Fibroblast of skin of back (primary cell): ENCODE results near the gene SLC35D3. TPM values are rescaled to one million over a fixed set of nuclear protein-coding genes. Genes with fewer than 3 reads are reported as not detected.
"Not testable (repeated sequence)": the region's sequence is repeated elsewhere in the genome, so short reads cannot be mapped to it uniquely, and the experiment has no call there.

Experiments
- DNase-seq: peaks from one replicate; pipeline ENCODE4 v3.0.0-alpha.2; 2013
- polyA plus RNA-seq, 2 experiments: library from polyadenylated mRNA; unstranded; fragments of 120-200 nt; gene quantifications; one replicate each; pipeline ENCODE4 v1.2.1, GENCODE V29; 2013; ENCODE audit not compliant: insufficient read length in 2 of 2

The SLC35D3 gene, protein sequence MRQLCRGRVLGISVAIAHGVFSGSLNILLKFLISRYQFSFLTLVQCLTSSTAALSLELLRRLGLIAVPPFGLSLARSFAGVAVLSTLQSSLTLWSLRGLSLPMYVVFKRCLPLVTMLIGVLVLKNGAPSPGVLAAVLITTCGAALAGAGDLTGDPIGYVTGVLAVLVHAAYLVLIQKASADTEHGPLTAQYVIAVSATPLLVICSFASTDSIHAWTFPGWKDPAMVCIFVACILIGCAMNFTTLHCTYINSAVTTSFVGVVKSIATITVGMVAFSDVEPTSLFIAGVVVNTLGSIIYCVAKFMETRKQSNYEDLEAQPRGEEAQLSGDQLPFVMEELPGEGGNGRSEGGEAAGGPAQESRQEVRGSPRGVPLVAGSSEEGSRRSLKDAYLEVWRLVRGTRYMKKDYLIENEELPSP
- polyA plus RNA-seq (2013, experiment 1 of 2; ENCODE audit: insufficient read length) = not detected
- not detected for polyA plus RNA-seq (2013, experiment 2 of 2; ENCODE audit: insufficient read length)

DNA sequence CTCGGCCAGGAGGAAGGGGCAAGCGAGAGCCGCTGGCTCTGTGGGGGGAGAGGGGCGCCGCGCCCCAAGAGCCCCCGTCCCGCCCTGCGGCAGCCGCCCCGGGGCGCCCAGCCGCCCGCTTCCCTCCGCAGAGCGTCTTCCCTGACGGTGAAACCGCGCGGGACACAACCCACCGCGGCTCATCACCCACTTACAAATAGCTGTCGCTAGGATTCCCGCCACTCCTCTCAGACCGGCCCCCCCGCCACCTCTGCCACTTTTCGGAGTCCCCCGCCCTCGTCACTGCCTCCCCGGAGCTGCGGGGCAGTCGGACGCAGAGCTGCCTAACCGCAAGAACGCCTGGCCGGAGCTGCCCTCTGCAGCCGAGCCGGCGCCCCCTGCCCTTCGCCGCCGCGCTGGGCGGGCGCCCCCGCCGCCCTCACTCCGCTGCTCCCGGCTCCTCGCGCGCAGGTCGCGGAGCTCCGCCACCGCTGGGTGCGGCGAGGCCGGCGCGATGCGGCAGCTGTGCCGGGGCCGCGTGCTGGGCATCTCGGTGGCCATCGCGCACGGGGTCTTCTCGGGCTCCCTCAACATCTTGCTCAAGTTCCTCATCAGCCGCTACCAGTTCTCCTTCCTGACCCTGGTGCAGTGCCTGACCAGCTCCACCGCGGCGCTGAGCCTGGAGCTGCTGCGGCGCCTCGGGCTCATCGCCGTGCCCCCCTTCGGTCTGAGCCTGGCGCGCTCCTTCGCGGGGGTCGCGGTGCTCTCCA is at the start of gene SLC35D3:
Gene SLC35D3, plus strand, starts transcription at position 366 of the 749 bp plus-strand sequence. Its CDS starts 128 bp downstream, at position 494.
- DNase-seq = no peak

DNA sequence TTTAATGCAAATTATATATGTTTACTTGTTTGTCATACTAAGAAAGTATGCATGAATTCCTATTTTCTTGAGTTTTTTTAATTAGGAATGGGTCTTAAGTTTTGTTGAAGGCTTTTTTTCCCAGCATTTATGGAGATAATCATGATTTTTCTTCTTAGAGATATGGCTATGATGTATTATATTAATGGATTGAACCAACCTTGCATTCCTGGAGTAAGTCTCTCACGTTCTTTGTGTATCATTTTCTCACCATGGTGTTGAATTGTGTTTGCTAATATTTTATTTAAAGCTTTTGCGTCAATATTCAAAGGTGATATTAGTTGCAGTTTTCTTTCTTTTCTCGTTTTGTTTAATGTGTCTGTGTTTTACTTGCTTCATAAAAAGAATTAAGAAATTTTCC is 48.4 kb upstream of the SLC35D3 start:
- no peak for DNase-seq

DNA sequence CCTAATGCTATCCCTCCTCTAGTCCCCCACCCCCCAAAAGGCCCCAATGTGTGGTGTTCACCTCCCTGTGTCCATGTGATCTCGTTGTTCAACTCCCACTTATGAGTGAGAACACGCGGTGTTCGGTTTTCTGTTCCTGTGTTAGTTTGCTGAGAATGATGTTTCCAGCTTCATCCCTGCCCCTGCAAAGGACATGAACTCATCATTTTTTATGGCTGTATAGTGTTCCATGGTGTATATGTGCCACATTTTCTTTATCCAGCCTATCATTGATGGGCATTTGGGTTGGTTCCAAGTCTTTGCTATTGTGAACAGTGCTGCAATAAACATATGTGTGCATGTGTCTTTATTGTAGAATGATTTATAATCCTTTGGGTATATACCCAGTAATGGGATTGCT is 45.6 kb upstream of the SLC35D3 start:
- DNase-seq = not testable (repeated sequence)

DNA sequence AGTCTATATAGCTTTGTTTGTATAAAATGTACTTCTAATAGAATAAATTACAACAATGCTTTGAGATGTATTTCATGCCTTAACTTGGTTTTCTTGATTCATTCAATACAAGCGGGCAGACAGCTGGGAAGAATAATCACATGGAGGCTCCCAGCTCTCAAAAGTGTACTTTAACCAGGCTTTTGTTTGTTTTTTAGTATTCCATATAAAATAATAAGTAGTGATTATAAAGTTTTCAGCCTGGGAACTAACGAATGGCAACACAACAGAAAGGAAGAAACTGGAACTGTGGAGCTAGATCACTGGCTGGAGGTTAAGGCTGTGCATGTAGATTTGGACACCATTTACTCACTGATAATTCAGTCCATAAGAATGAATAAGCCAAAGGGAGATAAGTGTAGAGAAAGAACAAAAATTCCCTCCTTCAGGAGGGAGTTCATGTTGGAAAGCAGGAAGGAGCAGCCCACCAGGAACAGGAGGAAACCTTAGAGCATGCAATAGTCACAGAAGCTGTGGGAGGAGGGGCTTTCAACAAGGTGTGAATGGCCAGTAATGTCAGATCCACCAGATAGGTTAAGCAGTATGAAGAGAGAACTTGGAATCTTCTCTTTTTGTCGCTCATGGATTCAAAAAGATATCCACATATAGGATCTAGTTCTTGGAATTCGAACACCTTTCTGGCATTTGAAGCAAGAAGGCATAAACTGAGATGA is 41.2 kb upstream of the SLC35D3 start:
- DNase-seq = no peak

DNA sequence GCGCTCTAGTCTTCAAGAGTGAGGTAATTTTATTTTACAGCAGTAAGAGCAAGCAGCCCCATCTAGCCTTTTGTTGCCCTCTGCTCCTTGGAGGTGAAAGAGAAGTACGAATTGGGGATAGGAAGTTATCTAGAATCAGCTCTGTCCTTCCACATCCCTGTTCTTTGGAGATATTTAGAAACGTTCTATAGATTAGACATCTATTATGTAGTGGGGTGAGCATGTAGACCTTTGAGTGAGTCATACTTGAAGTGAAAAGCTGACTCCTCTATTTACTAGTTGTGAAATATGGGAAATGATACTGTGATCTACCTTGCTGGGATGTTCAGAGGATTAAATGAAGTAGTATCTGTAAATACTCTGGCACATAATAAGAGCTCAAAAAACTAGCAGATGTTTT is 36.0 kb upstream of the SLC35D3 start:
- no peak for DNase-seq

DNA sequence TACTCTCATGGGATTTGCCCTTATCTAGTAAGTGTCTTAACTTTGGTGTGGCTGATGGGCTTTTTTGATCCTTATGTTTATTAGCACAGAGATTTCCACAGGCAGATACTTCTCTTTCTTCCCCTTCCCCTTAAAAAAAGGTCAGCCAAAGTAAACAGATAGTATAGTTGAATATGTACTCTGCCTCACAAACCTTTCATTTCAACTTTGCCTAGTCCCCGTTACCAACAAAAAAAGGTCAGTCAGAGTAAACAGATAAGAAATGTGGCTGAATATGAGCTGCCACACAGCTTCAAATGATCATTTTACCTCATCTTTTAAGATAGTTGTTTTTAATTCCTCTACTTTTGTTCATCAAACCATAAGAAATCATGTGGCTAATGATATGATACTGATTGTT is 34.1 kb upstream of the SLC35D3 start:
- DNase-seq = no peak

DNA sequence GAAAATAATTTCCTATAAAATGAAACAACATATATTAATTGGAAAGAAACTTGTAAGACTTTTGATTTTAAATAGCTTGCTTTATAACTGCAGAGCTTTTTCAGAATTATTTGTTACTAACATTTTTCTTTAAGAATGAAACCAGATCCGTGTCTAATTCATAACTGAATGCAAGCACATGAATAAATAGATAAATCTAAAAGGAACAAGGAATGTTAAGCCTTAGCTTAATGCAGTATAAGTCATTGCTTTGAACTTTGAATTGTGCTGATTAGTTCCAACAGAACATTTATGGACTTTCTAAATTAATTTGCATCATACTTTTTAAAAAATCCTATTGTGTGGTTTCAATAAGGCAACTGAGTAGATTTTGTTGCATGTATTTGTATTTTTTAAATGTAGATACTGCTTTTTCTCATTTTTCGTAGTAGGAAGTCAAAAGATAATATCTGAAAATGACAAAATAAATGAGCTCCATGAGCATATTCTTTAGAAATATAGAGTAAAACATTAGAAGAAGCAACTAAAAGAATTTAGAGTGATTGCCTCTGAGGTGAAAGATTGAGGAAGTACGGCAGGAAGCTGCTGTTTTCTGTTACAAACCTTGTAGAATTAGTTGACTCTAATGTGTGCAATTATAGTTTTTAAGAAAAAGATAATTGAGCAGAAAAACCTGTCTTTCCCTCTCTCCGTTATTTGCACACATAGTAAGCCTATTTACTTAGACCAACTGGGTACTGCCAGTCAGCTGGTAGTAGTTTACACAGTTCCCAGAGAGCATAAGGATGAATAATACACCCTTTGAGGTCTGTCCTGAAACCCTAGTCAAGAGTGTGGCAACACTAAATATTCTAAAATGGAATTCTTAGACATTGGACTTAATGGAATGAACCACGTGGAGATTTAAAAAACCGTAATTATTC is 32.6 kb upstream of the SLC35D3 start:
- DNase-seq = no peak

DNA sequence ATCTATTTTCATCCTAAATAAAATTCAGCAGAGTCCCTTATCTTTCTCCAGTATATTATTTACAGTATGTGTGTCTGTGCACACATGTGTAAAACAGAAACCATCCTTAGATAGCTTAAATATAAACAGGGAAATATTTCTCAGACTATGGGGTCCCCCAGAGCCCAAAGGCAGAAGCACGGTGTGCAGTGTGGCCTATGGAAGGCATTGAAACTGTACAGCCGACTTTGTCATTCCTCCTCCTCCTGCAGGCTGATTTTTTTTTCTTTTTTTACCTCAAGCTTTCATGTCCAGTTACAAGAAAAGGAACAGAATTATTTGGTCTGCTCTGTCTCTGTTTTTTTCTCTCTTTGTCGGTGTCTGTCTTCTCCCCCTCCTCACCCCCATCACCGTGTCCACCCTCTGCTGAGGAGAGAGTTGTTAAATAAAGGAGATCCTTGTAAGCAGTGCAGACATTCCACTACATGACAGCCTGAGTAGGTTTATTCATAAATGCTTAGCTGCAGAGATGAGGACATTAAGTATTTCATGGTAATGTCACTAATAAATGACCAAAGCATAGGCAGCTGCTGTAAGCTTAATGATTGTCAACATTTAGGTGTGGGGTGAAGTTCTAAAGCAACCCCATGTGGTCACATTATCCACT is 31.8 kb upstream of the SLC35D3 start:
- DNase-seq = no peak

DNA sequence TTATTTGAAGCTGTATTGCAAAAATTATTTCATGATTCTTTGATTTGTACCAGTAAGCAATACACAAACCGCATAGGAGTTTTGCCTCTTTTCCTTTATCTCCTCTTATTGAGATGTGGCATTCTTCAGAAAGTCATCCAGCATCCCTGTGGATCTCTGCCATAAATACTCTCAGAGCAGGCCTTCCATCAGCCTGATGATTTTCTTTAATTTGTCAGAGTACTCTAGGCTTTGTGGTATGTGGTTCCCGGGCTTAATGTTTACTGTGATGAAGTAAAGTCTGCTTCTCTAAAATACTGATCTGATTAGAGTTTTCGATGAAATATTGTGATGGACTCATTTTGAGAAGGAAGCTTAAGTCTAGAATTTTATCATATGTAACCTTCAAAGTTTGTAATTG is 31.1 kb upstream of the SLC35D3 start:
- no peak for DNase-seq

DNA sequence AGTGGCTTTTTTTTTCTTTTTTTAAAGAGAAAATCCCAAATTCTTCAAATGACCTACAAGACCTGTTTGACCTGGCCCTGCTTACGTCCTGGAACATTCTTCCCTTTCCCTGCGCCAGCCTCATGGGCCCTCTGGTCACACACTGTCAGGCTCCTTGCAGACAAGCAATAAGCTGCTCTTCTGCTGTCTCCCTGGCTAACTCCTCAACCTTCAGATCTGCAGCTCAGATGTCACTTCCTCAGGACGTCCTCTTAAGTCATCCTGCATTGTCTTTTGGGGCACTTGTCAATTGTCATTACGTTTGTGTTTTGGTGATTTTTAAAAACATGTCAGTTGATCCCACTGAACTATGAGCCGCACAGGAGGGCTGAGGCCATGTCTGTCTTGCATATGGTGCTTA is 28.9 kb upstream of the SLC35D3 start:
- DNase-seq = no peak

DNA sequence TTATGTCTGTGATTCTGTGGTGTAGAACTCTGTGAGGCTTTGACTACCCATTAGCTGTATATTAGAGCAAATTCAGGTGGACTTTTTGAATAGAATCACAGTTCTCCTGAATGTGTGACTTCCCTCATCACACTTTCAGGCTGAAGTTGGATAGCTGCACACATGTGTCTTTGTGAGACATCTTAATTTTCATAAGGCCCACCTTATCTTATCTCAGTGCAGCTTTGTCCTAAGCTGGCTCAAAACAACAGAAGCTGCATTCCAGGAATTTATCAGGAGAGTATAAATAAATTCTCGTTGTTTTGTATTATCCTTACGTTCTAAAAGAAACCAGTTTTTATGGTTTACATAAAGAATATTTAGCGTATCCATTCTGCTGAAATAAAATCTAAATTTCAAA is 26.2 kb upstream of the SLC35D3 start:
- DNase-seq = no peak

DNA sequence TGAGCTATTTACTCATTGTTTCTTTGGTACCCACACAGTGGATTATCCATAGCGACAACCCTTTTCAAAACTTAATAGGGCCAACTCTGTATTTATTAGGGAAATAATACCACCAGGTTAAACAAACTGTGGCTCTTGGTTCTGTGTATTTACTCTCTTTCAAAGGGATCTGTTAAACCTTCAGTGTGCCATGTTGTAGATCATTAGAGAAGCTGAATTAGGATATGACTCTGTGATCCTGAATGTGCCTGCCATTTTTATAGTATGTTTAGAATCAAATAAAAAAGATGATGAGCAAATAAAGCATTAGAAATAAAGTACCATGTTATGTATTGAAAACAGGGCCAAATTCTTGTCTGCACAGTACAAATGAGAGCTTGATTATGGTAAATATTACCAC is 25.0 kb upstream of the SLC35D3 start:
- no peak for DNase-seq

DNA sequence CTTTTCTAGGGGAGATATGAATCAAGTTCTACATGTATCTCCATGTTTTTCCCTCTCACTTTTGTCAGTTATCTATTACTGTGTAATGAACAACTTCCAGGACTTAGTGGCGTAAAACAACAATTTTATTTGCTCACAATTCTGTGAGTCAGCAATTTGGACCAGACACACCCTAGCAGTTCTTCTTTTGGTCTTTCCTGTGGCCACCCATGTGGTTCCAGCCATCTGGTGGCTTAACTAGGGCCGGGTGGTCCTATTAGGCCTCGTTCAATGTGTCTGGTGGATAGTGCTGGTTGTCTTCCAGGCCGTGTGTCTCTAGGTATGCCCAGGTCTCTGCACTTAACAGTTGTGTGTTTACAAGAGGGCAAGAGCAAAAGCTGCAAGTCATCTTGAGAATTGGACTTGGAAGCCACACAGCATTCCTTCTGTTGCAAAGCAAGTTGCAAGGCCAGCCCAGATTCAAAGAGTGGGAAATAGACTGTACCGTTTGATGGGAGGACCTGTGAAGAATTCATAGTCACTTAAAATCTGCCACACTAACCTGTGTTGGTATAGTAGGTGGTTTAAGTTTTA is 20.8 kb upstream of the SLC35D3 start:
- DNase-seq = no peak

DNA sequence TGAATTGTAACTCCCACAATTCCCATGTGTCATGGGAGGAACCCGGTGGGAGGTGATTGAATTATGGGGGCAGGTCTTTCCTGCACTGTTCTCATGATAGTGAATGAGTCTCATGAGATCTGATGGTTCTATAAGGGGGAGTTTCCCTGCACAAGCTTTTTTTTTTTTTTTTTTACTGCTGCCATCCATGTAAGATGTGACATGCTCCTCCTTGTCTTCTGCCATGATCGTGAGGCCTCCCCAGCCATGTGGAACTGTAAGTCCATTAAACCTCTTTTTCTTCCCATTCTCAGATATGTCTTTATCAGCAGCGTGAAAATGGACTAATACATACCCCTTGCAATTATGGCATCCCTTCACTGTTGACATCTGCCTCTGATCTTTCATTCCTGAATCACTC is 17.6 kb upstream of the SLC35D3 start:
- not testable (repeated sequence) for DNase-seq

DNA sequence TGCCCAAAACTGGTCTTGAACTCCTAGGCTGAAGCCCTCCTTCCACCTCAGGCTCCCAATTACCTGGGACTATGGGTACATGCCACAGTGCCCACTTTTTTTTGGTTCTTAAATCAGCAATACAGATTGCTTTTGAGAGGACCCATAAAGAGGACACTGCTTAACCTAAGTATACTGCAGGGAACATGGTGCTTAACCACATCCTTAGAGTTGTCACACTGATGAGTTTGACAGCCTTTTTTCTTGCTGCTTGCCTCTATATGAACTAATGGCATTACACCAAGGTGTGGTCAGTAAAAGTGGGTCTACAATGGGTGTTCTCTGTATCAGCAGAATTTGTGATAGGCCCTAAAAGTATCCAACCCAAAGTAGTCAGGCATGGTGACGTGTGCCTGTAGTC is 7.2 kb upstream of the SLC35D3 start:
- no peak for DNase-seq

DNA sequence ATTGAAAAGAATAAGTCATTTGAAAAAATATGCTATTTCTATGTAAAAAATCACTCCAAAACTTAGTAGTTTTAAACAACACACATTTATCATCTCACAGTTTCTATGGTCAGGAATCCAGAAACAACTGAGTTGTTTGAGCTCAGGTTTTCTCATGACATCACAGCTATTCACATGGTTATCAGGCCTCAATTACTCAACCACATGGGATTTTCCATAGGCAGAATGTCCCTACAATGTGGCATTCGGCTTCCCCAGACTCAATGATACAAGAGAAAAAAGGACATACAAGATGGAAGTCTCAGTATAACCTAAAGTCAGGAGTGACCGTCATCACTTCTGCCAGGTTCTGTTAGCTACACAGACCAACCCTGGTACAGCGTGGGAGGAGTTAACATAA is 3.4 kb upstream of the SLC35D3 start:
- DNase-seq = no peak

DNA sequence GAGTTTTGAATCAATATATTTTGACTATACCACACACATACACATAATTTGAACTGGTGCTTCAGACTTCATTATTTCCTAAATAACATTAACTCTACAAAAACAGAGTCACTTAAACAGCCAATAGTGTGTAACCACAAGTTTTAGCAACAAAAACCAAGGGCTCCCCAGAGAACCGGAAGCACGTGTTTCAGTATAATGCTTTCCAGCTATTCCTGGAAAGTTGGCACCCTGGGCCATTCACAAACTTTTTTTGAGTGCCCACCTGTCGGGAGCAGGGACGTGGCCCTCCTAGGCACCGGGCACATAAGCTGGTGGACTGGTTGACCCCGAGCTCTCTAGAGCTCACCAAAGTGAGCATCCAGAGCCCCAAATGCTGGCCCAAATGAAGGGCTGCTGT is 1.9 kb upstream of the SLC35D3 start:
- no peak for DNase-seq

DNA sequence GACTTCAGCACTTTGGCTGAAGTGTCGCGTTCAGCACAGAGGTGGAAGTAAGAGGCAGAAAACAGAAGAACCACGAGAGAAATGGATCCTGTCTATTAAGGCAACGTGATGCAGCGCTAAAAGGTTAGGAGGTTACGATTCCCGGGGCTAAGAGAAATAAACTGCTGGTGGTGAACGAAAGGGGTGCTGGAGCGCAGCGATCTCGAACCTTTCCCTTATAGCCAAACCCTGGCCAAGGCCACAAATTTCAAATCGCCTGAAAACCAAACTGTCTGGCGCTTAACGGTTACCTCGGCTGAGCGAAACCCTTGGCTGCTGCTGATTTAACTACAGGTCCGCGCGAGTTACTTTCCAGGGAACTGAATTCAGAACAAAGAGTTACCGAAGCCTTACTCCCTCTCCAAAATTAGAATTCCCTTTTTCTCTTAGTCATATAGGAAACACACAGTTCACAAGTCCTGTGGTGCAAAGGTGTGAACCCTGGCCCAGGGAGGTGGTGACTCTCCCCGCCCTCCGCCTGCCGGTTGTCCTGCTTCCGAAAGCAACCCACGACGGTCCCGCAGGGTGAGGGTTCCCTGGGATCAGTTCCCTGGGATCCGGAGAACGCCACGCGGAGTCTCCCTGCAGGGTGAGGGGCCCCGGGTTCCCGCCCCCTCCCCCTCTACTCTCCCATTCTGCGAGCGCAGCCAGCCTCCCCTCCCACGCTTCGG is 1.3 kb upstream of the SLC35D3 start:
- no peak for DNase-seq

DNA sequence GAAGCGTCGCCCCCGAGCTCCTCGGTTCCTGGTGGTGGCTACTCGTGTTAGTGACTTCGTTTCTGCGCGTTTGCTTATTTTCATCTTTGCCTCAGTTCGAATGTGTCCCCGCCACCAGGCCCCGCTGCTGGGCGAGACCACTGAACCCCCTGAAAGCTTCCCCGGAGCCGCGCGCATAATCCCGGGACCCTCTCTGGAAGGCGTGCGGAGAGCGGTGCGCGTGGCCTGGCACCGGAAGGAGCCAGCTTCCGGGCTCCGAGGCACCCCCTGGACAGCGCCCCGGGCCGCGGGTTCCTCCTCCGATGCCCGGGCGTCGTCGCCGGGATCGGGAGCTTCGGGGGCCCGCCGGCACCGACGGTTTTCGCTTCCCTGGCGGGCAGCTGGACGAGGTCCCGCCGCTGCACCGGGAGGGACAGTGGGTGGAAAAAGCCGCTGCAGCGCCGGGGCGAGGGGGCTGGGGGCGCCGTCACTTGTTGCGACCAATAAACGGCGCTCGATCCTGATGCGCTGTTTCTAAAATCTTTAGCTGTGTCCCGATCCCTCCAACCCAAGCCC is 643 bp upstream of the SLC35D3 start:
- peak; percentile 29 for DNase-seq

DNA sequence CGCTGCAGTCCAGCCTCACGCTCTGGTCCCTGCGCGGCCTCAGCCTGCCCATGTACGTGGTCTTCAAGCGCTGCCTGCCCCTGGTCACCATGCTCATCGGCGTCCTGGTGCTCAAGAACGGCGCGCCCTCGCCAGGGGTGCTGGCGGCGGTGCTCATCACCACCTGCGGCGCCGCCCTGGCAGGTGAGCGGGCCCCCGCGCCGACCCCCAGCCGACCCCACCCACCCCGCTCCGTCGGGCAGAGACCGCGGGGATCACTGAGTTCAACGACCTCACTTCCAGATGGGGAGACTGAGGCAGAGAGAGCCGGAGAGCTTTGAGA is 545 bp downstream of the SLC35D3 start:
- no peak for DNase-seq
